ENCODE measurements around the gene SOX18. TPM values are rescaled to one million over a fixed set of nuclear protein-coding genes. Genes with fewer than 3 reads are reported as not detected.

The SOX18 gene
- total RNA-seq, 4 donors from 2014 or later, result 7.5 to 16.9 (median 10.6) TPM

- WGBS, 2 donors, result 60 to 63% methylated on average over 1 to 7 of the region's 7 CpGs
- H3K4me1 ChIP-seq, result peaks cover 11 to 17% of the 10 kb centered on the region in 2 donors
- TF ChIP-seq POLR2A (IDR thresholded peaks at IDR 0.05) (no peak), CTCF (IDR thresholded peaks at IDR 0.05) (no peak)
- H3K9me3 ChIP-seq, result no peaks in the 10 kb centered on the region
- no peak overlapping the region for H3K4me3 ChIP-seq (replicated peaks in 1 of 3)
- peaks cover 0 to 10% of the 10 kb centered on the region in 2 donors for H3K36me3 ChIP-seq
- intact Hi-C loops (cut with DNase I), result no loop called here
- DNase-seq, result no peak
- no peak overlapping the region for H3K27ac ChIP-seq
- no peaks in the 10 kb centered on the region for H3K27me3 ChIP-seq
These were observed 28.1 kb upstream of the SOX18 start for GRCh38 chr20:64077541-64077875.

- no peaks in the 10 kb centered on the region for H3K9me3 ChIP-seq
- TF ChIP-seq POLR2A (IDR thresholded peaks at IDR 0.05), result no peak
- no peak for TF ChIP-seq CTCF (IDR thresholded peaks at IDR 0.05)
- peaks cover 11 to 17% of the 10 kb centered on the region in 2 donors for H3K4me1 ChIP-seq
- peaks cover 0 to 10% of the 10 kb centered on the region in 2 donors for H3K36me3 ChIP-seq
- H3K27me3 ChIP-seq, result no peaks in the 10 kb centered on the region
- DNase-seq, result no peak
- 80 to 96% methylated on average over 1 to 4 of the region's 8 CpGs for WGBS, 2 donors
- H3K27ac ChIP-seq, result no peak overlapping the region
- no peak overlapping the region for H3K4me3 ChIP-seq (replicated peaks in 1 of 3)
- intact Hi-C loops (cut with DNase I), result no loop called here
These were observed 27.7 kb upstream of the SOX18 start for GRCh38 chr20:64077094-64077493.

- intact Hi-C loops (cut with DNase I), result no loop called here
- H3K4me3 ChIP-seq (replicated peaks in 1 of 3), result no peak overlapping the region
- peaks cover 11 to 17% of the 10 kb centered on the region in 2 donors for H3K4me1 ChIP-seq
- TF ChIP-seq POLR2A (IDR thresholded peaks at IDR 0.05) (no peak), CTCF (IDR thresholded peaks at IDR 0.05) (no peak)
- no peak for DNase-seq
- peaks cover 0 to 10% of the 10 kb centered on the region in 2 donors for H3K36me3 ChIP-seq
- no peak overlapping the region for H3K27ac ChIP-seq
- no peaks in the 10 kb centered on the region for H3K9me3 ChIP-seq
- H3K27me3 ChIP-seq, result no peaks in the 10 kb centered on the region
- WGBS, 2 donors, result 94 to 95% methylated on average over 19 to 20 of the region's 22 CpGs
These were observed 26.9 kb upstream of the SOX18 start for GRCh38 chr20:64076061-64076997.

- H3K27ac ChIP-seq, result no peak overlapping the region
- H3K4me1 ChIP-seq, result peaks cover 11 to 17% of the 10 kb centered on the region in 2 donors
- no peaks in the 10 kb centered on the region for H3K27me3 ChIP-seq
- peaks cover 0 to 10% of the 10 kb centered on the region in 2 donors for H3K36me3 ChIP-seq
- intact Hi-C loops (cut with DNase I), result no loop called here
- no peak for TF ChIP-seq POLR2A (IDR thresholded peaks at IDR 0.05)
- TF ChIP-seq CTCF (IDR thresholded peaks at IDR 0.05), result no peak
- H3K4me3 ChIP-seq (replicated peaks in 1 of 3), result no peak overlapping the region
- DNase-seq, result no peak
- 95% methylated on average over 12 of the region's 12 CpGs for WGBS, 2 donors
- no peaks in the 10 kb centered on the region for H3K9me3 ChIP-seq
These were observed 26.1 kb upstream of the SOX18 start for GRCh38 chr20:64075556-64075955.

- H3K9me3 ChIP-seq, result no peaks in the 10 kb centered on the region
- H3K4me3 ChIP-seq (replicated peaks in 1 of 3), result no peak overlapping the region
- peaks cover 0 to 10% of the 10 kb centered on the region in 2 donors for H3K36me3 ChIP-seq
- H3K27me3 ChIP-seq, result no peaks in the 10 kb centered on the region
- no peak for TF ChIP-seq POLR2A (IDR thresholded peaks at IDR 0.05)
- TF ChIP-seq CTCF (IDR thresholded peaks at IDR 0.05), result no peak
- no peak overlapping the region for H3K27ac ChIP-seq
- H3K4me1 ChIP-seq, result peaks cover 11 to 17% of the 10 kb centered on the region in 2 donors
- intact Hi-C loops (cut with DNase I), result no loop called here
- no peak for DNase-seq
- 95% methylated on average over 8 of the region's 8 CpGs; no CpG with 5 or more reads in 1 of the 2 donors for WGBS, 2 donors
These were observed 25.5 kb upstream of the SOX18 start for GRCh38 chr20:64074963-64075362.

Data from thyroid gland (tissue), 4 donors.